ENCODE results near the gene LRRC47. TPM values are rescaled to one million over a fixed set of nuclear protein-coding genes. Genes with fewer than 3 reads are reported as not detected.

Gene LRRC47
- total and polyA plus RNA-seq, 2 of the 8 experiments (the other 6 are each of a cell fraction or from before 2014, with no cell fraction given) = 38.3 to 82.4 TPM

- no peak for TF ChIP-seq RXRA (IDR thresholded peaks at IDR 0.05; ENCODE audit: insufficient read depth, low read depth, low read length)
- TF ChIP-seq SIX5 (IDR thresholded peaks at IDR 0.05; ENCODE audit: low read depth, low read length) = no peak
- TF ChIP-seq SUZ12 (IDR thresholded peaks at IDR 0.05; ENCODE audit: low read length) = no peak
Observed at GRCh38 chr1:3820316-3820715, 24.0 kb upstream of the LRRC47 start (continued).

All from H1 (cell line).